ENCODE measurements around the gene RASEF.

The RASEF gene

DNA sequence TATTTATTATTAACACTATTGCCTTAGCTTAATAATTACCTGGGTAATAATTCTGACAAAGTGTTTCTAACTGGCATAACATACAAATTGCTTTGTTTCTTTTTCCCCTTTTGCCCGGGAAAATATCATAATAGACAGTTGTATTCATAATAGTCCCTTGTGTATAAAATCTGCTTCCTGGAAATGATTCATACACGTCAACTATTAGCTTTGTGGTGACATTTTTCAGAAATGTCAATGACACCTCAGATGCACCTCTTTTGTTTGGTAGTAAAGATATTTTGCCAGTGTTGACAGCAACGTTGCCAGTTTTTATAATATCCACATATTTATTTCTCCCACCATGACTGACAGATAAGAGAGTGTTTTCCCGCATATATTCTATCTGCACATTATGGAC, 73.0 kb downstream of the RASEF start:
- no peaks in the 10 kb centered on the region for H4K20me1 ChIP-seq (ENCODE audit: low read depth, low read length)
- H3K9me2 ChIP-seq (replicated peaks; ENCODE audit: insufficient read depth, low read length) = no peaks in the 10 kb centered on the region
- H3K9ac ChIP-seq (ENCODE audit: low read length) = no peak overlapping the region
- no peaks in the 10 kb centered on the region for H3K36me3 ChIP-seq (ENCODE audit: low read length)
- no peak overlapping the region for H2AFZ ChIP-seq (ENCODE audit: low read depth, low read length, severe bottlenecking)
- no peak overlapping the region for H3K4me2 ChIP-seq (ENCODE audit: low read depth, low read length, poor library complexity, severe bottlenecking)
- H3F3A ChIP-seq (ENCODE audit: insufficient read depth) = no peaks in the 10 kb centered on the region
- no peak overlapping the region for H3K4me3 ChIP-seq (ENCODE audit: insufficient read depth, low read length, poor library complexity, severe bottlenecking)
- no peaks in the 10 kb centered on the region for H3K27me3 ChIP-seq (ENCODE audit: low read length)
- H3K27ac ChIP-seq (ENCODE audit: low read depth, low read length) = no peak overlapping the region
- no peaks in the 10 kb centered on the region for H3K9me3 ChIP-seq (ENCODE audit: insufficient read depth, low read length)
- no peak for TF ChIP-seq EZH2phosphoT487 (conservative IDR thresholded peaks at IDR 0.05; ENCODE audit: low read length)
- TF ChIP-seq, protein P1, sequence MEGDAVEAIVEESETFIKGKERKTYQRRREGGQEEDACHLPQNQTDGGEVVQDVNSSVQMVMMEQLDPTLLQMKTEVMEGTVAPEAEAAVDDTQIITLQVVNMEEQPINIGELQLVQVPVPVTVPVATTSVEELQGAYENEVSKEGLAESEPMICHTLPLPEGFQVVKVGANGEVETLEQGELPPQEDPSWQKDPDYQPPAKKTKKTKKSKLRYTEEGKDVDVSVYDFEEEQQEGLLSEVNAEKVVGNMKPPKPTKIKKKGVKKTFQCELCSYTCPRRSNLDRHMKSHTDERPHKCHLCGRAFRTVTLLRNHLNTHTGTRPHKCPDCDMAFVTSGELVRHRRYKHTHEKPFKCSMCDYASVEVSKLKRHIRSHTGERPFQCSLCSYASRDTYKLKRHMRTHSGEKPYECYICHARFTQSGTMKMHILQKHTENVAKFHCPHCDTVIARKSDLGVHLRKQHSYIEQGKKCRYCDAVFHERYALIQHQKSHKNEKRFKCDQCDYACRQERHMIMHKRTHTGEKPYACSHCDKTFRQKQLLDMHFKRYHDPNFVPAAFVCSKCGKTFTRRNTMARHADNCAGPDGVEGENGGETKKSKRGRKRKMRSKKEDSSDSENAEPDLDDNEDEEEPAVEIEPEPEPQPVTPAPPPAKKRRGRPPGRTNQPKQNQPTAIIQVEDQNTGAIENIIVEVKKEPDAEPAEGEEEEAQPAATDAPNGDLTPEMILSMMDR (IDR thresholded peaks at IDR 0.05; ENCODE audit: insufficient read depth, low read length, poor library complexity, severe bottlenecking) = no peak
- H3K79me2 ChIP-seq (ENCODE audit: insufficient read depth, low read length) = no peaks in the 10 kb centered on the region

DNA sequence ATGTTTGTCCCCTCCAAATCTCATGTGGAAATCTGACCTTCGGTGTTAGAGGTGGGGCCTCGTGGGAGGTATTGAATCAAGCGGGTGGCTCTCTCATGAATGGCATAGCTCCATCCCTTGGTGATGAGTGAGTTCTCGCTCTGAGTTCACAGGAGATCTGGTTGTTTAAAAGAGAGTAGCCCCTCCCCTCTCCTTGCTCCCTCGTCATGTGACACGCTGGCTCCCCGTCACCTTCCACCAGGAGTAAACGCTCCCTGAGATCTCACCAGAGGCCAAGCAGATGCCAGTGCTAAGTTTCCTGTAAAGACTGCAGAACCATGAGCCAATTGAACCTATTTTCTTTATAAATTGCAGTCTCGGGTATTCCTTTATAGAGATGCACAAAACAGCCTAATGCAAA, 74.5 kb downstream of the RASEF start:
- H3K36me3 ChIP-seq (ENCODE audit: low read length) = no peaks in the 10 kb centered on the region
- no peak overlapping the region for H3K27ac ChIP-seq (ENCODE audit: low read depth, low read length)
- H3K4me2 ChIP-seq (ENCODE audit: low read depth, low read length, poor library complexity, severe bottlenecking) = no peak overlapping the region
- no peaks in the 10 kb centered on the region for H3F3A ChIP-seq (ENCODE audit: insufficient read depth)
- no peaks in the 10 kb centered on the region for H3K9me3 ChIP-seq (ENCODE audit: insufficient read depth, low read length)
- no peaks in the 10 kb centered on the region for H4K20me1 ChIP-seq (ENCODE audit: low read depth, low read length)
- no peaks in the 10 kb centered on the region for H3K9me2 ChIP-seq (replicated peaks; ENCODE audit: insufficient read depth, low read length)
- H3K9ac ChIP-seq (ENCODE audit: low read length) = no peak overlapping the region
- H3K4me3 ChIP-seq (ENCODE audit: insufficient read depth, low read length, poor library complexity, severe bottlenecking) = no peak overlapping the region
- no peak overlapping the region for H2AFZ ChIP-seq (ENCODE audit: low read depth, low read length, severe bottlenecking)
- no peaks in the 10 kb centered on the region for H3K27me3 ChIP-seq (ENCODE audit: low read length)
- no peaks in the 10 kb centered on the region for H3K79me2 ChIP-seq (ENCODE audit: insufficient read depth, low read length)
- TF ChIP-seq EZH2phosphoT487 (conservative IDR thresholded peaks at IDR 0.05; ENCODE audit: low read length) = no peak
- TF ChIP-seq, protein P1 (IDR thresholded peaks at IDR 0.05; ENCODE audit: insufficient read depth, low read length, poor library complexity, severe bottlenecking) = no peak

- Histone ChIP-seq H3K9me3 (ENCODE audit: insufficient read depth, low read length) (no peaks in the 10 kb centered on the region), H3K27me3 (ENCODE audit: low read length) (no peaks in the 10 kb centered on the region), H3F3A (ENCODE audit: insufficient read depth) (no peaks in the 10 kb centered on the region), H3K4me2 (ENCODE audit: low read depth, low read length, poor library complexity, severe bottlenecking) (no peak overlapping the region), H3K79me2 (ENCODE audit: insufficient read depth, low read length) (no peaks in the 10 kb centered on the region), H4K20me1 (ENCODE audit: low read depth, low read length) (no peaks in the 10 kb centered on the region), H3K4me3 (ENCODE audit: insufficient read depth, low read length, poor library complexity, severe bottlenecking) (no peak overlapping the region), H2AFZ (ENCODE audit: low read depth, low read length, severe bottlenecking) (no peak overlapping the region), H3K27ac (ENCODE audit: low read depth, low read length) (no peak overlapping the region), H3K9ac (ENCODE audit: low read length) (no peak overlapping the region), H3K36me3 (ENCODE audit: low read length) (no peaks in the 10 kb centered on the region), H3K9me2 (replicated peaks; ENCODE audit: insufficient read depth, low read length) (no peaks in the 10 kb centered on the region)
- TF ChIP-seq EZH2phosphoT487 (conservative IDR thresholded peaks at IDR 0.05; ENCODE audit: low read length) = no peak
- TF ChIP-seq, protein P1 (IDR thresholded peaks at IDR 0.05; ENCODE audit: insufficient read depth, low read length, poor library complexity, severe bottlenecking) = no peak
Measured at GRCh38 chr9:82987370-82988189, 75.4 kb downstream of the RASEF start.

Measured in SU-DHL-6 (cell line).